Myocyte (in vitro differentiated cells): Measurements from ENCODE around the gene OR6J1. TPM values are rescaled to one million over a fixed set of nuclear protein-coding genes. Genes with fewer than 3 reads are reported as not detected.
"Not testable (repeated sequence)": the region's sequence is repeated elsewhere in the genome, so short reads cannot be mapped to it uniquely, and the experiment has no call there.

Source experiments
- DNase-seq: peaks from one replicate; pipeline ENCODE4 v3.0.0-alpha.2; 2012; ENCODE audit warnings: low read depth
- polyA plus RNA-seq: library from polyadenylated mRNA; unstranded; fragments of >200 nt; gene quantifications from one replicate; pipeline ENCODE4 v1.2.1, GENCODE V29; 2012; ENCODE audit warnings: missing spikeins
- total RNA-seq: library from RNA; depleted of rRNA; stranded (reverse); fragments of >200 nt; gene quantifications from 2 replicates; pipeline ENCODE4 v1.2.3, GENCODE V29; 2014

OR6J1 gene
- total RNA-seq = not detected in 2 replicates
- polyA plus RNA-seq = not detected

- no peak for DNase-seq
These were observed at the start of gene OR6J1 for GRCh38 chr14:22644305-22644635. TSS of gene OR6J1 (minus strand) at chr14:22644352. CDS start at chr14:22634811, 9,541 bp downstream.

- no peak for DNase-seq
These were observed 48.0 kb upstream of the OR6J1 start for GRCh38 chr14:22692194-22692593.

- no peak for DNase-seq
These were observed 47.0 kb upstream of the OR6J1 start for GRCh38 chr14:22691171-22691570.

- DNase-seq = peak; percentile 75
These were observed 45.0 kb upstream of the OR6J1 start for GRCh38 chr14:22689199-22689598.

- not testable (repeated sequence) for DNase-seq
These were observed 43.8 kb upstream of the OR6J1 start for GRCh38 chr14:22687969-22688368.

- not testable (repeated sequence) for DNase-seq
These were observed 42.0 kb upstream of the OR6J1 start for GRCh38 chr14:22686176-22686611.

GRCh38 chr14:22685467-22685866 is 41.3 kb upstream of the OR6J1 start:
- no peak for DNase-seq

GRCh38 chr14:22683428-22683827 is 39.3 kb upstream of the OR6J1 start:
- not testable (repeated sequence) for DNase-seq

- DNase-seq = no peak
These were observed 34.1 kb upstream of the OR6J1 start for GRCh38 chr14:22678221-22678620.

- not testable (repeated sequence) for DNase-seq
These were observed 33.4 kb upstream of the OR6J1 start for GRCh38 chr14:22677551-22677950.

GRCh38 chr14:22671622-22672021 is 27.5 kb upstream of the OR6J1 start:
- no peak for DNase-seq

- no peak for DNase-seq
These were observed 24.7 kb upstream of the OR6J1 start for GRCh38 chr14:22668863-22669262.

GRCh38 chr14:22668417-22668816 is 24.3 kb upstream of the OR6J1 start:
- no peak for DNase-seq

GRCh38 chr14:22667881-22668280 is 23.7 kb upstream of the OR6J1 start:
- no peak for DNase-seq

GRCh38 chr14:22666203-22666893 is 22.2 kb upstream of the OR6J1 start:
- DNase-seq = no peak

- DNase-seq = no peak
These were observed 20.1 kb upstream of the OR6J1 start for GRCh38 chr14:22664261-22664660.

- DNase-seq = no peak
These were observed 16.5 kb upstream of the OR6J1 start for GRCh38 chr14:22660654-22661053.

GRCh38 chr14:22658946-22659345 is 14.8 kb upstream of the OR6J1 start:
- no peak for DNase-seq

GRCh38 chr14:22657861-22658260 is 13.7 kb upstream of the OR6J1 start:
- peak; percentile 46 for DNase-seq

GRCh38 chr14:22656945-22657731 is 13.0 kb upstream of the OR6J1 start:
- DNase-seq = no peak

GRCh38 chr14:22656226-22656625 is 12.1 kb upstream of the OR6J1 start:
- DNase-seq = no peak

- DNase-seq = peak; percentile 87
These were observed 9.0 kb upstream of the OR6J1 start for GRCh38 chr14:22653012-22653621.
